Medulla oblongata (tissue), 1 donor: ENCODE data around the gene CPNE5.

ENCODE experiments used
- DNase-seq: peaks from one replicate; pipeline ENCODE4 v3.0.0-alpha.2; 2015; ENCODE audit errors: extremely low spot score

Gene CPNE5

DNA sequence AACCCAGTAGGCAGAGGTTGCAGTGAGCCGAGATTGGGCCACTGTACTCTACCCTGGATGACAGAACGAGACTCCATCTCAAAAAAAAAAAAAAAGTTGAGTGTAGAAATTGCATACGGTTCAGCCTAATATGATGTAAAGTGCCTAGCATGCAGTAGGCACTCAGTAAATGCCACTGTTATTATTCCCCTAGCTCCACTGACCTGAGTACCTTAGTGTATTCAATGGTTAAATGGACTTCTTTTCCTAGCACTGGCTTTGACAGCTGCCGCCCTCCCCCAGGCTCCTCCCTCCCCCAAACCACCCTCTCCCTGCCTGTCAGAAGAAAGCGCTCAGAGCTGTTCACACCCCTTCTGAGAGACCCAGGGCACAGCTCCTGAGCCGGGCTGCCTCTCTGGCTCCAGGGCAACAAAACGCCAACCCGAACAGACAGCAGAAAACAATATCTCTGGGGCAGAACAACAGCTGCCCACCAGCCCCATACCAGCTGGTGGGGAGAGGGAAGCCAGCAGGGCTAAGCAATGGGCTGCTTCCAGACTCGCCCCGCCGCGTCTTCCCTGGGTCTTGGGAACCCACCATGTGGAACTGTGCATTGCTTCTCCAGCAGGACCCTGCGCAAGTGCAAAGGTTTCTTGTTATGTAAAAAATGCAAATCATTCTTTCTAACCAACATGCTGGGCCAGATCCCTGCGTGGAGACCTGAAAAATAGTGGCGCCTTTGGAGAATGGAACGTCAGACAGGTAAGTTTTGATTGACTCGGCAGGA is 4.5 kb downstream of the CPNE5 start:
- no peak for DNase-seq

GRCh38 chr6:36833182-36833789 is 6.0 kb downstream of the CPNE5 start:
- no peak for DNase-seq

DNA sequence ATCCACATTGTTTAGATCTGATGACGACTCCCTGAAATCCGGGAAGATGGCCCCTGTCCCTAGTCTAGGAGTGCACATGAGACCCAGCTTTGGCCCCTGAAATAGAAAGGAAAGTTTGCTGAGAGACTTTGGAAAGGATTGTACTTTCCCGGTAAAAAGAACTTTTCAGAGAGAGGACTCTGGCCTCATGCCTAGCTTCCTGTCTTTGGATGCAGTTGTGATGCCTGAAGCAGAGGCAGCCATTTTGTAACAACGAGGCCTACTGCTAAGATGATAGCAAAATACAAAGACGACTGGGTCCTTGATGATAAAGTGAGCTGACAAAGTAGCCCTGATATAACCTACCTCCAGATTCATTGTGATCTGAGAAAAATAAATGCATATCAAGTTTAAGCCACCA is 6.9 kb downstream of the CPNE5 start:
- no peak for DNase-seq

DNA sequence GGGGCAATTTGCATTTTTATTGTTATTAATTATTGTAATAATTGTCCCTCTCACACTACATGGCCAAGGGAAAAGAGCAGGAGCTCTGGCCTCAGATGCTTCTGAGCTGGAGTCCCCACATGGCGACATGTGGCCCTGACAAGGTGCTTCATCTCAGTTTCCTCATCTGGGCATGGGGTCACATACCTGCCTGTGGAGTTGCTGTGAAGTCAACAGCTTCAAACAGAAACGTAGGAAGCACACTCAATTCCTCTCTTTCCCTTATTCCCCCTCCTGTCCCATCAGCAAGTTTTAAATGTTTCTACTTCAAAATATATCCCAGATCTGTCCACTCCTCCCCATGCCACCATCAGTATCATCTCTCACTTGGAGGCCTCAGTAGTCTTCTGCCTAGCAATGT is 8.7 kb downstream of the CPNE5 start:
- no peak for DNase-seq

GRCh38 chr6:36829919-36830544 is 9.2 kb downstream of the CPNE5 start:
- peak; percentile 84 for DNase-seq

- peak; percentile 80 for DNase-seq
Observed at GRCh38 chr6:36827261-36828079, 11.8 kb downstream of the CPNE5 start.

DNA sequence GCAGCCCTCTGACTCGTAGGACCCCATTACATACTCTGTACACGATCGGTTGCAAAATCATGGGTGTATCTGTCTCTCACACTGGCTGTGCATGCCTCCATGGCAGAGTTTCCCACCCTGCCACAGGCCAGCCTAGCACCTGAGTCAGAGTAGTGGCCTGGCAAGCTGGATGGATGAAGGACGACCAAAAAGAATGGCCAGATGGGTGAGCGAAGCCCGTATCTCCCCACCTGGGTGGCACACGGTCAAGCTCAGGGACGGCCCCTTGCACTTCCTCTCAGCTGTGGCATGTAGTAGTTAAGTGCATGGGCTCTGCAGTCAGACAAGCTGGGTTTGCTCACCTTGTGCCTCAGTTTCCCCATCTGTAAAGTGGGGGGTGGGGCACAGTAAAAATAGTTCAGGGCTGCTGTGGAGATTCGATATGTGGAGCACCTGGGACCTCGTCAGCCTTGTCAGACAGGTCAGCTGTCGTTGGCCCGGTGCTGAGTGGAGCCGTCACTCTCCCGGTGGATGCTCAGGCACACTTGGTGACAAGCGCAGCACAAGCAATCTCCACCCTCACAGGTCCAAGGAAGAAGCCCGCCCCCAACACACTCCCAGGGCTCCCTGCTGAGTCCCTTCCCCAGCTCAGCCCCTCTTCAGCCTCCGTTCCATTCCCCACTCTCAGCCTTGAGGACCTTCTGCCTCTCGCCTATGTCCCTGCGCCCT is 12.6 kb downstream of the CPNE5 start:
- DNase-seq: no peak

DNA sequence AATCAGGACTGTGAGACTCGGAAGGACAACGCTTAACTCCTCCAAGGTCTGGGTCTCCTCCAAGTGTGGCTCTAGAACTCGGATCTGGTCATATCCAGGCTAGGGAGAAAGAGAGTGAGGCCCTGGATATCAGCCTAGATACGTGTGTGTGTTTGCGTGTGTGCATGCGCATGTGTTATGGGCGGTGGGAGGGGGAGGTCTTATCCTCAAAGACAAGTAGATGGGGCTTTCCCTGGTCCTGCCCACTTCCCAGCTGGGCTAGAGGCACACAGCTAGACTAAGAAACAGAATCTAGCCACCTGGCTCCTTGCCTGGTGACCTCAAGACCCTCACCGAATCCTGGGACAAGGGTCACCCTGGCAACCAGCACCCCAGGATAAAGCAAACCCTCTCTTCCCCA is 13.2 kb downstream of the CPNE5 start:
- no peak for DNase-seq

GRCh38 chr6:36825452-36825851 is 13.8 kb downstream of the CPNE5 start:
- DNase-seq: no peak

DNA sequence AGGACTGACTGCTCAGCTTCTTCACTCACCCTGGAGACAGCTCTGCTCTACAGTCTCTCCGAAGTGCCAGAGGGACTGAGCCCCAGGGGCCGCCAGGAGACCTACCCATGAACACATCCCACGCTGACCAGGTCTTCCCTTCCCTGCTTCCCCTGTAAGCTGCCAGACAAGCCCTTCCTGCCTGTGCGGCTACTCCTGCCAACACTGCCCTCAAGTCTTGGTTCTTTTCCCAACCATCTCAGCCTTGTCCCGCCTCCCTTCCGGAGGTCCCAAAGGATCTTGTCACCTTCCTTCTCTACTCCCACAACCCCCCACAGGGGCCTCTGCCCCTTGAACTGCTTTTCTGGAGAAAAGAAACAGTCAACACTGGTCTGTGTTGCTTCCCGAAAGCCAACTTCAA is 15.0 kb downstream of the CPNE5 start:
- no peak for DNase-seq

GRCh38 chr6:36823421-36824096 is 15.7 kb downstream of the CPNE5 start:
- DNase-seq: no peak

GRCh38 chr6:36822506-36823269 is 16.6 kb downstream of the CPNE5 start:
- no peak for DNase-seq

GRCh38 chr6:36821581-36822335 is 17.5 kb downstream of the CPNE5 start:
- DNase-seq: no peak

DNA sequence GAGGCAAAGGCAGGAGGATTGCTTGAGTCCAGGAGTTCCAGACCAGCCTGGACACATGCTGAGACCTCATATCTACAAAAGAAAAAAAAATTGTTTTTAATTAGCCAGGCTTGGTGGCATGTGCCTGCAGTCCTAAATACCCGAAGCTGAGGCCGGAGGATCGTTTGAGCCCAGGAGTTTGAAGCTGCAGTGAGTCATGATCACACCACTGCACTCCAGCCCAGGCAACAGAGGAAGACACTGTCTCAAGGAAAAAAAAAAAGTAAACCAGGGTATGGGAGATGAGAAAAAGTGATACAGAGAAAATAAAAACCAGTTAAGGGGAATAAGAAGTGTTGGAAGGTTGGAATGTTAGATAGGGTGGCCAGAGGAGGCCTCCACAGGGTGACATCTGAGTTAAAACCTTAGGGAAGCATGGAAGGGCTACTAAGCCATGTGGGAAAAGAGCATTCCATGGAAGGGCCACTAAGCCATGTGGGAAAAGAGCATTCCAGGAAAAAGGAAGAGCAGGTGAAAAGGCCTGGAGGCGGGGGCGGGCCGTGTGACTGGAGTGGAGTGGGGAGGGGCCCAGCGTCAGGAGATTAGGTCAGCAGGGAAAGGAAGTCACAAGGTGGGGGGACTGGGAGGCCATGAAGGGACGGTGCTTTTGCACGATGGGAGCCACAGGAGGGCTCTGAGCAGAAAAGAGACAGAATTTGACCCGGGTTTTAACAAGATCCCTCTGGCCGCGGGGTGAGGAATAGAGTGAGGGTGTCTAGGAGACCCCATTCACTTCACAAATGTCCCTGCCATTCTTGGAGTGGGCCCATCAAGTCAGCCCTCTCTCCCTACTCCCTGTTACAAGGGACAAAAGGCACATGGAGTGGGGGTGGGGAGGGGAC is 18.3 kb downstream of the CPNE5 start:
- DNase-seq: no peak

DNA sequence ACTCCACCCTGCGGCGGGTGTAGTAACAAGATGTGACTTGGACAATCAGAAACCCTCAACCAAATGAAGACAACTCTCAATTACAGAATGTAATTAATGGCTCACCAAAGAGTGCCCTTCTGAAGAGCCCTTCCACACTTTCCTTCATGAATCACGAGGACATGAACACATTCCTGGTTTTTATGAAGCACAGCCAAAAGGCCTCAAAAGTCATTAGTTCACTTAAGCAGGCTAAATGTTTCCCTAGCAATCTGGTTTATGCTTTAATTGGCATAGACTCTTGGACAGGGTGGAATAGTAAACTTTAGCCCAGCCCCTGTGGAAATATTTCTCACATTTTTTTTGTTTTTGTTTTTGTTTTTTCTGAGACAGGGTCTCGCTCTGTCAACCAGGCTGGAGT is 20.5 kb downstream of the CPNE5 start:
- no peak for DNase-seq

- DNase-seq: no peak
Observed at GRCh38 chr6:36817847-36818246, 21.4 kb downstream of the CPNE5 start.

- no peak for DNase-seq
Observed at GRCh38 chr6:36817176-36817817, 21.9 kb downstream of the CPNE5 start.
